Activated T-helper 1 cell treated with anti-CD3 and anti-CD28 coated beads, Interleukin-2, amount 50 U/mL, for 16 hours (primary cell): ENCODE data around the gene PRDX5.
A peak's percentile ranks its signal among the peaks of the same experiment; 100 is the strongest.

Source experiments
- DNase-seq, 2 donors: peaks; one replicate each; pipeline ENCODE4 v3.0.0-alpha.2; 2020; ENCODE audit warnings: low read depth in 1 of 2, low spot score in 1 of 2

PRDX5 gene

DNA sequence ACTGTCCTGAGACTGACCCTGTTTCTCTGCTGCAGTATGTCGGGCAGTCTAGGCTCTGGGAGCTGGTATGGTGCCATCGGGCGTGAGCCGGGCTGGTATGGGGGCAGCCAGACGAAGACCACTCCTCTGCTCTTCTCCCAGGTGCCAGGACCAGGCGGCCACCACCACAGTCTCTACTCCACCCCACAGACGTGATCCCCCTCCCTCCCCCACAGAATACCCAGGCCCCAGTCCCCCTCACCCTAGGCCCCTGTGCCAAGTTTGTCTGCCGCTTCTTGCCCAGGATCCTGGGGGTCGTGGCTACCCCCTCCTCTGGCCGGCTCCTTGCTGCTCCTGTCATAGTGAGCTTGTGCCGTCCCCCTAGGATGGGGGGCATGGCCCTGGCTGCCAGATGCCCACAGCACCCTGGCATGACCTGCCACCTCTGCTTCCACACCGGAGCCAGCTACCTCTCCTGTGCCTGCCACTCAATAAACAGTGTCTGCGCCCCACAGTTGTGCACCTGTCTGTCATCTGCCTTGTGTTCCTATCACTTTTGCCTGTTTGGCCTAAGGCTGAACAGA lies 28.8 kb upstream of the PRDX5 start:
- no peak for DNase-seq

DNA sequence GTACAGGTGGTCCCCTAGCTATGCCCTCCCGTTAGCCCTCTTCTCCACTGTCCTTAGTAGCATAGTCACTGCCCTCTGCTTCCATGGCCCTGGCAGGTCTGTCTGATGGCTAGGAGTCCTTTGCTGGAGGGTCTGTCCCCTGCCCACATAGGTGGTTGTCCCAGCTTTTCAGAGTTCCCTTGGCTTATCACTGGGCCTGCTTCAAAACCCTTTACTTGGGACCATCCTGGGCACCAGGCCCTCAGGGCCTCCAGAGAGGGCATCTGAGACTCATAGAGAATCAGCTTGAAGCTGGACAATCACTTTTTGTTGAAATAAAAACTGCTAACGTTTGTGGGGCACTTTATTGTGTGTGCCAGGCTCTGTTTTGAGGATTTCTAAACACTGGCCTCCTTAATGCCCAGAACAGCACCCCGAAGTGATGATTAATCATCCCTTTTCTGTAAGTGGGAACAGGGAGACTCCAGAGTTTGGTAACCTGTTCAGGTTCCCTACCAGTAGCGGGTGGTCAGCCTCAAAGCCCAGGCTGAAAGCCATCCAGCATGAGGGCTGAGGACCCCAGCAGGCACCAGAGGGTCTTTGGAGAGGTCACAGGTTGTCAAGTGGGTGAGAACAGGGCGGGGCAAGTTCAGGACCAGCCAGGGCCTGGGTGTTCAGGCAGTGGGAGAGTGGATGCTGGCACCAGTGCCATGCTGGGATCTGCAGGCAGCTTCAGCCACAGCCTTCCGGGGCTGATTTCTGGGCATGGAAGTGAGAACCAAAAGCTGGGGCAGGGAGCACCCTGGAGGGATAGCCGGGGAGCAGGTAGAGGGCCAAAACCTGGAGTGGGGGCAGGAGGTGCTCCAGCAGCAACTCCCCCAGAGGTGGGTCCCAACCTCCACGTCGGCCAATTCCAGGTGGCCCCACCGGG lies 27.3 kb upstream of the PRDX5 start:
- no peak for DNase-seq

DNA sequence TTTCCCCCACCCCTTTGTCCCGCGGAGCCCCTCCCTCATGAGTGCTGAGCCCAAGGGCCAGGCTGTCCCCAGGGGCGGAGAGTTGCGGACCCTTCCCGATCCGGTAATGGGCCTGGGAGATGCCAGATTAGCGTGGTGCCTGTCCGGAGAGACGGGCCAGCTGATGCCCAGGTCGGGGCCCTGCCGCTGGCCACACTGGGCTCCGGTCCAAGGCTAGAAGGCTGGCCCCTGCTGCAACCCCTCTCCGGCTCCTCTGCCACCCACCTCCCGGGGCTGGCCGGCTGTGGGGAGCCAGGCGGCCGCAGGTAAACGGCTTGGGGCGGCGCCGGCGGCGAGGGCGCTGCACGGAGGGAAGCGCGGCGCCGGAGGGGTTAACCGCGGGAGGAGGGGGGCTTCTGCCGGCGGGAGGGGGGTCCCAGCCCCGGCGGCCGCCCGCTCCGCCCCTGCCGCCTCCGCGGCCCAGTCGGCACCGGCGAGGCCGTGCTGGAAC lies 26.6 kb upstream of the PRDX5 start, which contains the start of gene KCNK4:
TSS of gene KCNK4 (plus strand) at position 41 of the 490 bp plus-strand sequence. CDS start 1,717 bp downstream, outside the sequence.
- no peak for DNase-seq

DNA sequence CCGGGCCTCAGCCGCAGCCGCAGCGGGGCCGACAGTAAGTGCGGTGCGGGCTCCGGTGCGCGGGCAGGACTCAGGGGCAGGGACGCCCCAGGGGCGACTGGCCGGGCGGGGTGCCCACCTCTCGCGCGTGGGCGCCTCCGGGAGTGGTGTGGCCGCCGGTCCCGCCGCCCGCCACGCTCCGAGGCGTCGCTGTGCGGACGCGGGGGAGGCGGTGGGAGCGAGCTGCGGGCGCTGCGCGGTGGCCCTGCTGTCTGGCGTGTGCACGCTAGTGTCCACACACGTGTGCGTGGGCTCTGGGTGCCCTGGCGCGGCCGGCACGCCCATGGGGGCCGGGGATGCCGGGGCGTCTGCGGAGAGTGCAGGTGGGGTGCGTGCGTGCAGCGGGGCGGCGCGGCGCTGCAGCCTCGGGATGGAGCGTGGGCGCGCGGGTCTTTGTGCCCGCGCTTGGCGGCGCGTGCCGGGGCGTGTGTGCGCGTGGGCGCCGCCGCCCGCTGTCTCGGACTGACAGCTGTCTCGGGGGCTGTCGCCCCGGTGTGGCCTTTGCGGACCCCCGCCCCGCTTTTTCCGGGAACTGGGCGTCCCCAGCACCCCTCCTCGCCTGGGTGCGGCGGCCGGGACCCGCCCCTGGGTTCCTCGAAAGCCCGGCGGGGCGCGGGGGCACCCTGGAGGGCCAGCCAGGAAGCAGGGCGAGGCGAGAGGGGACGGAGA lies 26.0 kb upstream of the PRDX5 start:
- no peak for DNase-seq

DNA sequence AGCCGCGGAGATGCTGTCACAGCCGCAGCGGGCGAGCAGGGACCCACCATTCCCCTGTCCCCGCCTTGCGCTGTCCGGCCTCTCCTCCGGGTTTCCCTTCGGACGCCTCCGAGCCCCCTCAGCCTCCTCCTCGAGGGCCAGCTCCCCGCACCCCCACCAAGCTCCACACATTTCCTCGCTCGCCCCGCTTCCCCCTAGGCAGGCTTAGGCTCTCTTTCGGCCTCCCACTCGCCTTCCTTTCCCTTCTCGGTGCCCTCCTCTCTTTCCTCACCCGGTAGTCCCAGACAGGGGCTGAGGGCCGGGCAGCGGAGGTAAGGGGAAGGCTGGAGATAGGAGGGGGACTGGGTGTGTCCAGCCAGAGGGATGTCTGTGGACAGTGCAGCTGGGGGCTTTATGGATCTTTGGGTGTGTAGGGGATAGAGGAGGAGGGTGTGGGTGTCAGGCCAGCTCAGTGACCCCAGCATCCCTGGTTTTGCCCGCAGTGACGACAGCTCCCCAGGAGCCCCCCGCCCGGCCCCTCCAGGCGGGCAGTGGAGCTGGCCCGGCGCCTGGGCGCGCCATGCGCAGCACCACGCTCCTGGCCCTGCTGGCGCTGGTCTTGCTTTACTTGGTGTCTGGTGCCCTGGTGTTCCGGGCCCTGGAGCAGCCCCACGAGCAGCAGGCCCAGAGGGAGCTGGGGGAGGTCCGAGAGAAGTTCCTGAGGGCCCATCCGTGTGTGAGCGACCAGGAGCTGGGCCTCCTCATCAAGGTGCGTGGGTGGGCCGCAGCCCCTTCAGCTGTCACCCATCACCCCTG lies 25.3 kb upstream of the PRDX5 start:
- no peak for DNase-seq

DNA sequence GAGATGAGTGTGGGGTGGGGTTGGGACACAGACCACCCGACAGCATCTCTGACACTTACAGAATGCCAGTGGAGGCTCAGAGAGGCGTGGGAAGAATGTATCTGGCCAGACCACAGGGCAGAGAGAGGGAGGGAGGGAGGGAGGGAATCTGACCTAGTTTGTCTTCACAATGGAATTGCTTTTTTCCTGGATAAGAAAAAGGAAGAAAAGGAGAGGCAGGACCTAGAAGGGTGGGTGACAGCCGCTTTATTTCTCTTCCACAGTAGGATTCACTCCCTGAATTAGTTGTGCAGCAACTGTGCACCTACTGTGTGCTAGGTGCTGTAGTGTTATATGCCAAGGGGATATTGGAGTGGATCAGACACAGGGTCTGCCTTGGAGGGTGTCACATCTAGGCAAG lies 23.1 kb upstream of the PRDX5 start:
- no peak for DNase-seq

DNA sequence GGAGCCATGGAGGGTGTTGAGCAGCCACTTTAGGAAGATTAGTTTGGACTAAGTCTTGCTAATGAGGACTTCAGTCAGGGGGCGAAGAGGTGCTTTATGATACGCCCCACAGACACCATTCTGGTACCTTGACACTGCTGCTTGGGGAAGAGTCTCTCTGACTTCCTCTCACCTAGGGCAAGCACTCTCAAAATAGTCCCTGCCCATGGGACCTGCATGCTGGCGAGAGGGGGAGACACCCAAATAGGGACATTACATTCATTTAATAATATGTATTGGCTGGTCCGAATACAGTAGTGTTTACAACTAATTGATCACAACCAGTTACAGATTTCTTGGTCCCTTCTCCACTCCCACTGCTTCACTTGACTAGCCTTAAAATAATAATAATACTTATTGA lies 22.2 kb upstream of the PRDX5 start:
- no peak for DNase-seq

DNA sequence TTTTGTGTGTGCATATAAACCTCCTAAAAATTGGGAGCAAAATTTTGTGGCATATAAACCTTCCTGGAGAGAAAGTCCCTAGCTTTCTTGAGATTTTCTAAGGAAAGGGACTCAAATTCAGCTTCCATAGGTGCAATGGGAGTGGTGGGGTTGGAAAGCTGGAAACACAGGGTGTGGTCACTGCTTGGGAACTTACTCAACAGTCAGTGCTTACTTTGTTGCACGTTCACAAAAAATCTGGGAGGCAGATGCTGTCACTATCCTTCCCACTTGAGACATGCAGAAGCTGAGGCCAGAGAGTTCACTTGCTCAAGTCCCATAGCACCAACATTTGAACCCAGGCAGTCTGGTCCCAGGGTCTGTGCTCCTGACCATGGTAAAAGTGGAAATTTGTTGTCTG lies 21.7 kb upstream of the PRDX5 start:
- DNase-seq: no peak

DNA sequence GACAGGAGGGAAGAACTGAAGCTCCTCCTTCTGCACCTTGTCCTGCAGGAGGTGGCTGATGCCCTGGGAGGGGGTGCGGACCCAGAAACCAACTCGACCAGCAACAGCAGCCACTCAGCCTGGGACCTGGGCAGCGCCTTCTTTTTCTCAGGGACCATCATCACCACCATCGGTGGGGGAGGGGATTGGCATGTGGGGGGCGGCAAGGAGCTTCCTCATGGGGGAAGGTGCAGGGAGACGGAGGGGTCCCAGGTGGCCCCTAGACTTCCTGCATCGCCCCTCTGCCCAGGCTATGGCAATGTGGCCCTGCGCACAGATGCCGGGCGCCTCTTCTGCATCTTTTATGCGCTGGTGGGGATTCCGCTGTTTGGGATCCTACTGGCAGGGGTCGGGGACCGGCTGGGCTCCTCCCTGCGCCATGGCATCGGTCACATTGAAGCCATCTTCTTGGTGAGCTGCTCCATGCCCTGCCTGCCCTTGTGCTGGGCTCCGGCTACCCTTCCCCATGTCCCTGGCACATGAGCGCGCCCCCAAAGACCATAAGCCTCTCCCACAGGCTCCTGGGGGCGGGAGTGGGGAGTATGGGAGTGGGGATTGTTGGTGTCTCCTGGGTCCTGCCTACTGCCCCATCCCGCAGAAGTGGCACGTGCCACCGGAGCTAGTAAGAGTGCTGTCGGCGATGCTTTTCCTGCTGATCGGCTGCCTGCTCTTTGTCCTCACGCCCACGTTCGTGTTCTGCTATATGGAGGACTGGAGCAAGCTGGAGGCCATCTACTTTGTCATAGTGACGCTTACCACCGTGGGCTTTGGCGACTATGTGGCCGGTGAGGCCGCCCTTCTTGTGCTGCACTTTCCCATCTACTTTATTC lies 20.9 kb upstream of the PRDX5 start:
- no peak for DNase-seq

DNA sequence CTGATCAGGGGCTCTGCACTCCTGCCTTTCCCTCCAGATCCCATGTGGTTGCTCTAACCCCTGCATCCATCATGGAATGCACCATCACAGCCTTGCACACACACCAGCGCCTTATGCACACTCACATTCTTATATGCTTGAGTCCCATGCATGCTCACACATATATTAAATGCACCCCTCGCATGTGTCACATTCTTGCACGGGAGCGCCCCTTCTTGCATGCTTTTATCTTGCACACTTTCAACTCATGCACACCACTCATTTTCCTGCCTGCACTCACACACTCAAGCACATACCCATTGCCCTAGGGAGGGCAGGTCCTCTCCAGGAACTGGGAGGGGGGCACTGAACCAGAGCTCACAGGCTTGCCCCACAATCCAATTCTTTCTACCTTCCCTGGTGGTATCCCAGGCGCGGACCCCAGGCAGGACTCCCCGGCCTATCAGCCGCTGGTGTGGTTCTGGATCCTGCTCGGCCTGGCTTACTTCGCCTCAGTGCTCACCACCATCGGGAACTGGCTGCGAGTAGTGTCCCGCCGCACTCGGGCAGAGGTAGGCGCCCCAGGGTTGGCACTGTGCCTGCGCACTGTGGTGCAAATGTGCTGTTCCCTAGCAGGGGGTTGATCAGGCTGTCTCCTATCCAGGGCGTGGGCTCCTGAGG lies 20.1 kb upstream of the PRDX5 start:
- DNase-seq: no peak

DNA sequence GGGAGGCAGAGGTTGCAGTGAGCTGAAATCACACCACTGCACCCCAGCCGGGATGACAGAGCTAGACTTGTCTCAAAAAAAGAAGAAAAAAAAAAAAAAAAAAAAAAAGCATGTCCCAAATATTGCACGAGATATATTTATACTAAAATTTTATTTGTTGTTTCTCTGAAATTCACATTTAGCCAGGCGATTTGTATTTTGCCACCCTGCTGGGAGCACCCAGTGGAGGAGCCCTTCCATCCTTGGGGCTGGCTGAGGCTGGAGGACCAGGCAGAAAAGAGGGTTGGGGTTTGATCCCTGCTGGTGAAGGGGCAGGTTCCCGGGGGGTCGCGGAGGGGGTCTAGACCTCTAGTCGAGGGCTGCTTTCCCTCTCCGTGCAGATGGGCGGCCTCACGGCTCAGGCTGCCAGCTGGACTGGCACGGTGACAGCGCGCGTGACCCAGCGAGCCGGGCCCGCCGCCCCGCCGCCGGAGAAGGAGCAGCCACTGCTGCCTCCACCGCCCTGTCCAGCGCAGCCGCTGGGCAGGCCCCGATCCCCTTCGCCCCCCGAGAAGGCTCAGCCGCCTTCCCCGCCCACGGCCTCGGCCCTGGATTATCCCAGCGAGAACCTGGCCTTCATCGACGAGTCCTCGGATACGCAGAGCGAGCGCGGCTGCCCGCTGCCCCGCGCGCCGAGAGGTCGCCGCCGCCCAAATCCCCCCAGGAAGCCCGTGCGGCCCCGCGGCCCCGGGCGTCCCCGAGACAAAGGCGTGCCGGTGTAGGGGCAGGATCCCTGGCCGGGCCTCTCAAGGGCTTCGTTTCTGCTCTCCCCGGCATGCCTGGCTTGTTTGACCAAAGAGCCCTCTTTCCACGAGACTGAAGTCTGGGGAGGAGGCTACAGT lies 18.7 kb upstream of the PRDX5 start:
- no peak for DNase-seq

DNA sequence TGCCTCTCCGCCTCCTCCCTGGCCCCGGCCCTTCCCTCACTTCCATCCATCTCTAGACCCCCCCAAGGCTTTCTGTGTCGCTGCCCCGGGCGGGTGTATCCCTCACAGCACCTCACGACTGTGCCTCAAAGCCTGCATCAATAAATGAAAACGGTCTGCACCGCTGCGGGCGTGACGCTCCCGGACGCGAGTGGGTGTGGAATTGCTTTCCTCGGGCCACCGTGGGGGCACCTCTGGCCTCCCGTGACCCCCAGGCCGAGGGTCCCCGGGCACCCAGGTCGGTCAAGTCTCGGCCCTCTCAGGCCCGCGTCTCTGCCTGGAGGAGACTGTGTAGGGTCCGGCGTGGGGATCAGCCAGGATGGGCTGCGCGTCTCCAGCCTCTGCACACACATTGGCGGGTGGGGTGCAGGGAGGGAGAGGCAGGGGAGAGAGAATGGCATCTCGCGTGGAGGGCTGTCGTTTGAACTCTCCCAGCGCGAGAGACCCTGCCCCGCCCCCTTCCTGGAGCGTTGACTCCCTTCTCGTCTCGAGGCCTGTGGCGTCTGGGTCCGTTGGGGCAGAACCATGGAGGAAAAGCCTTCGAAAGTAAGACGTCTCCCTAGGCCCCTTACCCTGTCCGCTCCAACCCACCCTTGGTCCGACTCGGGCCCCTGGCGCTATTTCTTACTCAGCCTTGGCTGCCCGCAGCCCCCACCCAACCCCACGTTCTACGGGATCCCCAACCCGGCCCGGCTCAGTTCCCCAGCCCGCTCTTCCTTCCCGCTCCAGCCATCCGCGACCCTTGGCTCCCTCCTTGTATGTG lies 17.9 kb upstream of the PRDX5 start, which contains the start of gene CATSPERZ:
TSS of gene CATSPERZ (plus strand) at position 512 of the 802 bp plus-strand sequence. CDS start at position 565, 53 bp downstream.
- DNase-seq: no peak

DNA sequence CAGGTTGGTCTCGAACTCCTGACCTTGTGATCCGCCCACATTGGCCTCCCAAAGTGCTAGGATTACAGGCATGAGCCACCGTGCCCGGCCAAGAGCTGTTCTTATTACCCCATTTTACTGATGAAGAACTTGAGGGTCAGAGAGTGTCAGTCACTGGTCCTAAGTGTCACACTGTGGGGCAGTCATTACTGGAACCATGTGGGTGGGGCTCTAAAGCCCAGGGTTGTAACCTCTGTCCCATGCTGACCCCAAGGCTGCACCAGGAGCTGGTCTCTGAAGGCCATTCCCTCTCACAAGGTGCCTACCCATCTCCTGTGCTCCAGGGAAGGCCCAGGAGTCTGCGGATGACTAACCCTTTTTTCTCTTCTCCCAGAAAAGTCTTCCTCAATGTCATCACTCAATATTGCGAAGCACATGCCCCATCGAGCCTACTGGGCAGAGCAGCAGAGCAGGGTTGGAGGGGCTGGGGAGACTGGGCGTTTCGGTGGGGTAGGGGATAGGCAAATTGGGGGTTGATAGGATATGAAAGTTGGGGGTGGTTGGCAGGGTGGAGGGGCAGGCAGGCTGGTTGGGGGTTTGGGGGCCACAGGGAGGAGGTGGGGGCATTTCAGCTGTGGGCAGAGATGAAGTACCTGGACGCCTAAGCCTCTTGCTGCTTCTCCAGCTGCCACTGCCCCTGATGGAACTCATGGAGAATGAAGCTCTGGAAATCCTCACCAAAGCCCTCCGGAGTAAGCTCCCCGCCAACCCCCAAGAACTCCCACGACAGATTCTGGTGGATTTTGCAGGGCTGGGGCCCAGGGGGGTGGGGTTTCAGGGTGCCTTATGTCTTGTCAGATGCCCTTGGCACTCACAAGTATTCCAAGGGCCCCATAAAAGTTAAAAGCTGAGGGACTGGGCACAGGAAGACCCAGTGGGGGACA lies 14.6 kb upstream of the PRDX5 start:
- DNase-seq: no peak

DNA sequence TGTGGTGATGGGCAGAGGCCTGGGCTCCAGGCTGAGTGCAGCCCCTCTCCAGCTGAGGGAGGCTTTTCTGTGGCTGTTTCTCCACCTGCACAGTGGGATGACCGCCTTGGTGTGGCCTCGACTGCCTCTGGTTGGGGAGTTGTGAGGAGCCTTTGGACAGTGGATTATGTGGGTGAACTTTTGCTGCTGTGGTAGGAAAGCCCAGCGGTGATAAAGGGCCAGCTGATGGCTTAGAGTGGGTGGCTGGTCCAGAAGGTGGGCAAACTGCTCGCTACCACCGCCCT lies 13.9 kb upstream of the PRDX5 start:
- no peak for DNase-seq

DNA sequence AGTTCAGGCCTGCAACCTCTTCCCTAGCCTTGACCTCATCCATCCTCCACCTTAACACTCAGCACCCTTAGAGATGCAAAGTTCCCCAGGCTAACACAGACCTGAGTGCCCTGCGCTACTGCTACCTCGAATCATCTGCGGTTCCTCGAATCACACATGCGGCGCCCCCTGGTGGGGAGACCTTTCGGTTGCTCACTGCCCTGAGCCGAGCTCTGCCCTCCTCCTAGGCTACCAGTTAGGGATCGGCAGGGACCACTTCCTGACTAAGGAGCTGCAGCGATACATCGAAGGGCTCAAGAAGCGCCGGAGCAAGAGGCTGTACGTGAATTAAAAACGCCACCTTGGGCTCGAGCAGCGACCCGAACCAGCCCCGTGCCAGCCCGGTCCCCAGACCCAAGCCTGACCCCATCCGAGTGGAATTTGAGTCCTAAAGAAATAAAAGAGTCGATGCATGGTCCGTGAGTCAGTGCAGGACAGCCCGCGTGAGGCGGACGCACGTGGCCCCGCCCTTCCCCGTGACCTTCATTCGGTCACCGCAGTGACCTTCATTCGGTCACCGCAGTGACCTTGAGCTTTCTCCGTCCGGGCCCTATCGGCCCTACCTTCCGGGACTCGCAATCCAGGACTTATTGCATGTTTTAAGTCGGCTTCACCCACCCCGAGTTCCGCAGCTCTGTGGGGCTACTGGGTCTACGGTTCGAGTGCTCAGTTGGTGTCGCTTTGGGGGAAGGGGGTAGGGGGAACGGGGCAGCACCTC lies 13.4 kb upstream of the PRDX5 start:
- peak; percentile 86 to 96 for DNase-seq

DNA sequence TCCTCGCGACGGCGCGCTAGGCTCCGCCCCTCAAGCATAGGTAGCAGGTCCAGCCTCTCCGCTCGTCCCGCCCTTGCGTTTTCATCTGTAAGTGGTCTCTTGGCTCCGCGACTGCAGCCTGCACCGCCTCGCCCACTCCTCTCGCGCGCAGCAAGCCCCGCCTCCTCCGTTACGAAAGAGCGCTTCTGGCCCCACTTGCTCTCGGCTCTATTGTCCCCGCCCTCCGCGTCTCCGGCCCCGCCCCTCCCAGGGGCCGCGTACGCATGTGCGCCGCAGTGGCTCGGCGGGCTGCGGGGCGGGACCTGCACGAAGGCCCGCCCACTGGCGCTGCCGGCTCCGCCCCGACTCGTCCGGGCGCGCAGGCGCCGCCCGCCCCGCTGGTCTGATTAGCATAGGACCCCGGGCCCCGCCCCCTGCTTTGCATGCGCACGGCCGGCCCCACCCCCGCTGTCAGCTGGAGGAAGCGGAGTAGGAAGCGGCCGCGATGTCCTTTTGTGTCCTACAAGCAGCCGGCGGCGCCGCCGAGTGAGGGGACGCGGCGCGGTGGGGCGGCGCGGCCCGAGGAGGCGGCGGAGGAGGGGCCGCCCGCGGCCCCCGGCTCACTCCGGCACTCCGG lies 12.7 kb upstream of the PRDX5 start, which contains the start of gene ESRRA:
TSS of gene ESRRA (plus strand) at position 450 of the 616 bp plus-strand sequence. CDS start 1,656 bp downstream, outside the sequence.
- DNase-seq: peak; percentile 99 to 100
